T-helper 2 cell treated with Interferon-gamma antibody and Interleukin-4, amounts not matched to agents 5 μg/mL and 100 μg/mL, for 36 hours (primary cell): ENCODE results near the gene IQCC.
A peak's percentile ranks its signal among the peaks of the same experiment; 100 is the strongest.

Experiments
- DNase-seq: peaks from one replicate; pipeline ENCODE4 v3.0.0; 2021; ENCODE audit warnings: low spot score
- H3K27ac Mint-ChIP-seq: one replicate; pipeline ENCODE4 v1.8.0; 2021; ENCODE audit warnings: mild to moderate bottlenecking, mixed read lengths
- H3K27me3 Mint-ChIP-seq: one replicate; pipeline ENCODE4 v1.8.0; 2021; ENCODE audit warnings: low read depth, mixed read lengths
- H3K36me3 Mint-ChIP-seq: one replicate; pipeline ENCODE4 v1.8.0; 2021; ENCODE audit warnings: low read depth, mixed read lengths
- H3K4me1 Mint-ChIP-seq: one replicate; pipeline ENCODE4 v1.8.0; 2021; ENCODE audit warnings: low read depth, mixed read lengths
- H3K4me3 Mint-ChIP-seq: one replicate; pipeline ENCODE4 v1.8.0; 2022; ENCODE audit warnings: mild to moderate bottlenecking, moderate library complexity, mixed read lengths
- H3K9me3 Mint-ChIP-seq: one replicate; pipeline ENCODE4 v1.8.0; 2021; ENCODE audit warnings: mixed read lengths

IQCC gene

DNA sequence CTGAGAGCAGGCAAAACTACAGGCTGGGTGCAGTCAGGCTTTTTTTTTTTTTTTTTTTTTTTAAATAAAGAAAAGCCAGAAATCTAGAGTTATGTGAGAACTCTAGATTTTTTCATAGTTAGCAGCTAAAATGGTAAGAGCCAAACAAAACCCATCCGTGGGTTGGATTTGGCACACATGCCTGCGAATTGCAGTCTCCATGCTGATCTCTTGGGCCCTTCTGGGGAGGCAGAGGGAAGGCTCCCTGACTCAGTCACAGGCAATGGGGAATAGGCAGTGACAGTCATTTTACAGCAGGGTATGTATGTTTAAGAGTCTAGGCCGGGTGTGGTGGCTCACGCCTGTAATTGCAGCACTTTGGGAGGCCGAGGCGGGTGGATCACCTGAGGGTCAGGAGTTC is 23.4 kb upstream of the IQCC start:
- H3K9me3 Mint-ChIP-seq = no peaks in the 10 kb centered on the region
- peaks cover 41% of the 10 kb centered on the region for H3K4me1 Mint-ChIP-seq
- no peak for DNase-seq
- H3K27me3 Mint-ChIP-seq = no peaks in the 10 kb centered on the region
- H3K36me3 Mint-ChIP-seq = peaks cover 50% of the 10 kb centered on the region
- peak overlapping the region; percentile 32 for H3K27ac Mint-ChIP-seq
- peak overlapping the region; percentile 93 for H3K4me3 Mint-ChIP-seq

DNA sequence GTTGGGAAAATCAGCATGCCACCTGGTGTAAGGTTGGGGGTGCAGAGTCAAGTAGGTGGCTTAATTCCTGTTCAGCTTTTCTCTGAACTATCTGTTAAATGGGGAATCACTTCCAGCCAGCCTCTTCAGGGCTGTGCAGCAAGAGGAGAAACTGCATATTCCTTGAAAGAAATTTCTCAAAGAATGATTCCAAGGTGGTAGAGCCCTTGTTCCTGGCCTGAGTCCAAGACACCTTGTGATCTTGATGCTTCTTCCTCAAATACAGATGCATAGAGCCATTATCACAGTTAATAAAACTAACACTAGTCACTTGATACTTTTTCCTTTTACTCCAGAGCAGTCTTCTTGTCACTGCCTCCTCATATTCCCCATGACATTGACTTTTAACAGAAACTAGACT is 20.8 kb upstream of the IQCC start:
- no peaks in the 10 kb centered on the region for H3K27me3 Mint-ChIP-seq
- peaks cover 38% of the 10 kb centered on the region for H3K4me1 Mint-ChIP-seq
- peaks cover 68% of the 10 kb centered on the region for H3K36me3 Mint-ChIP-seq
- peak overlapping the region; percentile 50 for H3K4me3 Mint-ChIP-seq
- no peak overlapping the region for H3K27ac Mint-ChIP-seq
- H3K9me3 Mint-ChIP-seq = no peaks in the 10 kb centered on the region
- DNase-seq = no peak

DNA sequence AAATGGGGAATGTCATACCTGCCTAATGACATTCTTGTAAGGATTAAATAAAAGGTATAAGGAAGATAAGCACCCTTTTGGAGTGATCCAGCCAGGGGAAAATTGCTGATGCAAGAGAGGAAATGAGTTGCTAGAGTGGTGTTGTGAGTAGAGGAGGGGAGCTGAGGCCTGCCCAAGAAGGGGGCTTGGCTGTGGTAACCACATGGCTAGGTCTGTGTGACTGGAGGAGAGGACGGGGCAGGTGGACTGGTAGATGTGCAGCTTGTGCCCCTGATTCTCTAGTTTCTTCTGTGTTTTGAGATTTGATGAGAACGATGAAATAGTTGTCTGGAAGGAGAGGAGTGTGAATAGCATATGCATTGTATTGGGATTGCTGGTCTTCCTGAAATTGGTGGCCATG is 19.4 kb upstream of the IQCC start:
- no peak for DNase-seq
- peak overlapping the region; percentile 75 for H3K27ac Mint-ChIP-seq
- peaks cover 34% of the 10 kb centered on the region for H3K4me1 Mint-ChIP-seq
- peak overlapping the region; percentile 54 for H3K4me3 Mint-ChIP-seq
- H3K27me3 Mint-ChIP-seq = no peaks in the 10 kb centered on the region
- H3K9me3 Mint-ChIP-seq = no peaks in the 10 kb centered on the region
- peaks cover 64% of the 10 kb centered on the region for H3K36me3 Mint-ChIP-seq

DNA sequence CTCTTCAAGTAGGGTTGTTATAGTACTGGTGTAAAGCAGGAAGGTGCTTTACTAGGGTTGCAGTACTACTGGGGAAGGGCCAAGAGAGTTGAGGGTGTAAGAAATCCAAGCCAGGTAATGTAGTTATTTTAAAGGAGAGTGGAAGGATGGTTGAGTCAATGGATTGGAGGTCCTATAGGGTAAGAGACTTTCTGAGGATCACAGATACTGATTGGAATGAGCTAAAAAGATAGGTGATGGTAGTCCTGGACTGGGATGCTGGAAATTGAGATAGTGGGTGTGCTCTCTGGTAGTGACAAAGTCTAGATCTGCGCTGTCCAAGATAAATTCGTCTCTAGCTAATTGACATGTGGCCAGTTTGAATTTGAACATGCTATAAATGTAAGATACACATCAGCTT is 19.0 kb upstream of the IQCC start:
- DNase-seq = no peak
- peak overlapping the region; percentile 75 for H3K27ac Mint-ChIP-seq
- H3K36me3 Mint-ChIP-seq = peaks cover 64% of the 10 kb centered on the region
- H3K4me3 Mint-ChIP-seq = peak overlapping the region; percentile 54
- H3K27me3 Mint-ChIP-seq = no peaks in the 10 kb centered on the region
- H3K4me1 Mint-ChIP-seq = peaks cover 30% of the 10 kb centered on the region
- H3K9me3 Mint-ChIP-seq = no peaks in the 10 kb centered on the region

DNA sequence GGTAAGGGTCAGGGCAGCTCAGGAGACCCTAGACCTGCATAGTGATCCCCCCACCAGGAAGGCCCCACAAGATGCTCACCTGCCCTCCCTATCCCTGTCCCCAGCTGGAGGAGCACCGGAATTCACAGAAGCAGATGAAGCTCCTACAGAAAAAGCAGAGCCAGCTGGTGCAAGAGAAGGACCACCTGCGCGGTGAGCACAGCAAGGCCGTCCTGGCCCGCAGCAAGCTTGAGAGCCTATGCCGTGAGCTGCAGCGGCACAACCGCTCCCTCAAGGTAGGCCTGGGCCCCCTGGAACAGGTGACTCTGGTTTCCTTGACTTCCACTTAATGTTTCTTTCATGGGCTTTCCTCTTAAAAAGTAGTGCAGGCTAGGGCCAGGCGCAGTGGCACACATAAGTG is 17.6 kb upstream of the IQCC start:
- peaks cover 65% of the 10 kb centered on the region for H3K36me3 Mint-ChIP-seq
- no peaks in the 10 kb centered on the region for H3K9me3 Mint-ChIP-seq
- no peak for DNase-seq
- no peak overlapping the region for H3K4me3 Mint-ChIP-seq
- H3K27me3 Mint-ChIP-seq = no peaks in the 10 kb centered on the region
- no peak overlapping the region for H3K27ac Mint-ChIP-seq
- H3K4me1 Mint-ChIP-seq = peaks cover 23% of the 10 kb centered on the region

DNA sequence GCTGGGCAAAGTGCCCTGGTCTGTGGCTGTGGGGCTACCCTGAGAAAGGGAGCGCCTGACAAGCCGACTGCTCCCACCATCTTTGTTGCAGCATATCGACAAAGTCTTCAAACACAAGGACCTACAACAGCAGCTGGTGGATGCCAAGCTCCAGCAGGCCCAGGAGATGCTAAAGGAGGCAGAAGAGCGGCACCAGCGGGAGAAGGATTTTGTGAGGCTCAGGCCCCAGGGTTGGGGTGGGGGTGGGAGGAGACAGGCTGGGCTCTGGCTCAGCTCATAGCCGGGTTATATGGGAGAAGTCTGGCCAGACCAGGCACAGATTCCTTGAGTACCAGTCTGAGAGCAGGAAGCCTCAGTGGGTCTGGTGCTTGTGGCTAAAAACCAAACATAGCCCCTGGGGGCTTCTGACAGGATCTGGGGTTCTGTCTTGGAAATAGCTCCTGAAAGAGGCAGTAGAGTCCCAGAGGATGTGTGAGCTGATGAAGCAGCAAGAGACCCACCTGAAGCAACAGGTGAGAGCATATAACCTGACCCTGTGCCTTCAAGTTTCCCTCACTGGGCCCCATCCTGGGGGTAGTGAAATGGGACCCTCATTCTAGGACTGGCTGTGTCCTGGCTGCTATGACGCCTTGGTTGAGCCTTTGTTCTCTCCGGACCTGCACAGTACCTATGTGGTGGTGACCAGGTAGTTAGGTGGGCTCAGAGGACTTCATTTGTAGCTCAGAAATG is 13.1 kb upstream of the IQCC start:
- peaks cover 32% of the 10 kb centered on the region for H3K4me1 Mint-ChIP-seq
- no peak overlapping the region for H3K4me3 Mint-ChIP-seq
- no peak for DNase-seq
- no peaks in the 10 kb centered on the region for H3K27me3 Mint-ChIP-seq
- H3K36me3 Mint-ChIP-seq = peaks cover 80% of the 10 kb centered on the region
- no peak overlapping the region for H3K27ac Mint-ChIP-seq
- H3K9me3 Mint-ChIP-seq = no peaks in the 10 kb centered on the region

DNA sequence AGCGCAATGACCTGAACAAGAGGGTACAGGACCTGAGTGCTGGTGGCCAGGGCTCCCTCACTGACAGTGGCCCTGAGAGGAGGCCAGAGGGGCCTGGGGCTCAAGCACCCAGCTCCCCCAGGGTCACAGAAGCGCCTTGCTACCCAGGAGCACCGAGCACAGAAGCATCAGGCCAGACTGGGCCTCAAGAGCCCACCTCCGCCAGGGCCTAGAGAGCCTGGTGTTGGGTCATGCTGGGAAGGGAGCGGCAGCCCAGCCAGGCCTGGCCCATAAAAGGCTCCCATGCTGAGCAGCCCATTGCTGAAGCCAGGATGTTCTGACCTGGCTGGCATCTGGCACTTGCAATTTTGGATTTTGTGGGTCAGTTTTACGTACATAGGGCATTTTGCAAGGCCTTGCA is 10.5 kb upstream of the IQCC start:
- Mint-ChIP-seq H3K27me3 (no peaks in the 10 kb centered on the region), H3K4me3 (no peak overlapping the region), H3K36me3 (peaks cover 69% of the 10 kb centered on the region), H3K9me3 (no peaks in the 10 kb centered on the region), H3K4me1 (peaks cover 40% of the 10 kb centered on the region), H3K27ac (no peak overlapping the region)
- DNase-seq = no peak

DNA sequence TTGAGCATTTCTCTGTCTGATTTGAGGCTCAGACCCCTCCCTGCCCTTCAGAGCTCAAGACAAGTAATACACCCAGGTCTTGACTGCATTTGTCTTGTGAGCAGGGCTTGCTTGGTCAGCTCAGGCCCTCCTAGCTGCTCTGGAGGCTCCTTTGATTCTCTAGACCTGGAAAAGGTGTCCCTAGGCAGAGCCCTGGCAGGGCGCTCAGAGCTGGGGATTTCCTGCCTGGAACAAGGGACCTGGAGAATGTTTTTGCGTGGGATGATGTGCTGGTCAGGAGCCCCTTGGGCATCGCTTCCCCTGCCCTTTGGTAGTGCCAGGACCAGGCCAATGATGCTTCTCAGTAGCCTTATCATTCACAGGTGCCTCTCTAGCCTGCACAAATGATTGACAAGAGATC is 9.9 kb upstream of the IQCC start:
- Mint-ChIP-seq H3K4me1 (peaks cover 46% of the 10 kb centered on the region), H3K4me3 (no peak overlapping the region), H3K27ac (no peak overlapping the region), H3K36me3 (peaks cover 66% of the 10 kb centered on the region), H3K9me3 (no peaks in the 10 kb centered on the region), H3K27me3 (no peaks in the 10 kb centered on the region)
- DNase-seq = no peak

DNA sequence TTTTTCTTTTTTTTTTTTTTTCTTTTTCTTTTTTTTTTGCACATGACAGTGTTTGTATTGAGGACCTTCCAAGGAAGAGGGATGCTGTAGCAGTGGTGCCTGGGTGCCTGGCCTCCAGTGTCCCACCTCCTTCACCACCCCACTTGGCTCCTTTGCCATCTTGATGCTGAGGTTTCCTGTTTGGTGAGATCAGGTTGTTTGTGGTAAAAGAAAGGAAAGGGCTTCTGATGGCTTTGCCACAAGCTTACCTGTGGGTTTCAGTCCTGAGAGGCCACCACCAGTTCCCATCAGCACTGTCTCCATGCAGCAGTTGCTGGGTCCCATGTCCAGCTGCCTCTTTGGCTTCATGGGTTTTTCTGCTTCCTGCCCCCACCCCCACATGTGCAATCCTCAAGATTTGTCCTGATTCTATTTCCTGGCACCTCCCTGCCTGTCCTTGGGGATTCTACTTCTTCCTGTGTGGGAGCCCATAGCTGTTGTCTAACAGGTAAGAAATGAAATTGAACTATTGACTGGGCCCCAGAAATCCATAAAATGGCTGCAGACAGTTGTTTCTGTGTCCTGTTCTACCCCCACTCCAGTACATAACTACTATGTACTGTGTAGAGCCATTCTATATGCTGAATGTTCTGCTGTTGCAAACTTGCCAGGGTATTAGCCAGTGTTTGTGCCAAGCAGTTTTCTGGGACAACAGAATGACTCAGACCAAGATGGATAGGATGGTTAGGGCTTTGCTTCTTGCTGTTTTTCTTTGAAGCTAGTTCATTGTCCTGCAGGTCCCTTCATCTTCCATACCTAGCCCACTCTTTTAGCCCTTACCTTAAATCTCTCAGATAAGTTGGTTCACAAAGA is 9.3 kb upstream of the IQCC start:
- no peaks in the 10 kb centered on the region for H3K27me3 Mint-ChIP-seq
- no peaks in the 10 kb centered on the region for H3K9me3 Mint-ChIP-seq
- H3K4me3 Mint-ChIP-seq = peak overlapping the region; percentile 67
- H3K4me1 Mint-ChIP-seq = peaks cover 47% of the 10 kb centered on the region
- no peak for DNase-seq
- peaks cover 64% of the 10 kb centered on the region for H3K36me3 Mint-ChIP-seq
- peak overlapping the region; percentile 49 for H3K27ac Mint-ChIP-seq

DNA sequence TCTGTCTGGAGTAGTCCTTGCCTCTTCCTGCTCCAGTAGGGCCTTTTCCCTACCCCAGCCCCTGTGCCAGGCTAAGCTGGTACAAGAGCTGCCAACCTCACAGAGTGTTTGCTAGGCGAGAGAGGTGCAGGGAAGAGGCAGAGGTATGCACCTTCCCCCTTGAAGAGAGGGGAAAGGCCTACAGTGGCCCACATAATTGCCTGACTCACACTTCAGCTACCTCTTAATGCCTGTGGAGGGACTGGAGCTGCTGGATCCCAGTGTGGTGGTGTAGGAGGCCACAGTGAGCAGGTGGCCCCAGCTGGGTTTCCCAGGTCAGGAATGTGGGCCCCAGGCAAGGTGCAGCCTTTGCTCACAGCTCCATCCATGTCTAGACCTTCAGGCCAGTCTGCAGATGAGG is 8.4 kb upstream of the IQCC start:
- H3K4me3 Mint-ChIP-seq = no peak overlapping the region
- H3K4me1 Mint-ChIP-seq = peaks cover 56% of the 10 kb centered on the region
- peaks cover 55% of the 10 kb centered on the region for H3K36me3 Mint-ChIP-seq
- H3K27ac Mint-ChIP-seq = peak overlapping the region; percentile 43
- no peak for DNase-seq
- no peaks in the 10 kb centered on the region for H3K27me3 Mint-ChIP-seq
- no peaks in the 10 kb centered on the region for H3K9me3 Mint-ChIP-seq

DNA sequence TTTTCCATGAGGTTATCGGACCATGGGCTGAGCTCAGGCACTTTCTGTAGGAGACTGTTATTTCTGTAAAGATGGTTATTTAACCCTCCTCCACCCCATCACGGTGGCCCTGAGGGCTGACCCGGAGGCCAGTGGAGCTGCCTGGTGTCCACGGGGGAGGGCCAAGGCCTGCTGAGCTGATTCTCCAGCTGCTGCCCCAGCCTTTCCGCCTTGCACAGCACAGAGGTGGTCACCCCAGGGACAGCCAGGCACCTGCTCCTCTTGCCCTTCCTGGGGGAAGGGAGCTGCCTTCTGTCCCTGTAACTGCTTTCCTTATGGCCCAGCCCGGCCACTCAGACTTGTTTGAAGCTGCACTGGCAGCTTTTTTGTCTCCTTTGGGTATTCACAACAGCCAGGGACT is 7.6 kb upstream of the IQCC start:
- DNase-seq = no peak
- Mint-ChIP-seq H3K4me3 (no peak overlapping the region), H3K27me3 (no peaks in the 10 kb centered on the region), H3K4me1 (peaks cover 60% of the 10 kb centered on the region), H3K36me3 (peaks cover 51% of the 10 kb centered on the region), H3K27ac (no peak overlapping the region), H3K9me3 (no peaks in the 10 kb centered on the region)

DNA sequence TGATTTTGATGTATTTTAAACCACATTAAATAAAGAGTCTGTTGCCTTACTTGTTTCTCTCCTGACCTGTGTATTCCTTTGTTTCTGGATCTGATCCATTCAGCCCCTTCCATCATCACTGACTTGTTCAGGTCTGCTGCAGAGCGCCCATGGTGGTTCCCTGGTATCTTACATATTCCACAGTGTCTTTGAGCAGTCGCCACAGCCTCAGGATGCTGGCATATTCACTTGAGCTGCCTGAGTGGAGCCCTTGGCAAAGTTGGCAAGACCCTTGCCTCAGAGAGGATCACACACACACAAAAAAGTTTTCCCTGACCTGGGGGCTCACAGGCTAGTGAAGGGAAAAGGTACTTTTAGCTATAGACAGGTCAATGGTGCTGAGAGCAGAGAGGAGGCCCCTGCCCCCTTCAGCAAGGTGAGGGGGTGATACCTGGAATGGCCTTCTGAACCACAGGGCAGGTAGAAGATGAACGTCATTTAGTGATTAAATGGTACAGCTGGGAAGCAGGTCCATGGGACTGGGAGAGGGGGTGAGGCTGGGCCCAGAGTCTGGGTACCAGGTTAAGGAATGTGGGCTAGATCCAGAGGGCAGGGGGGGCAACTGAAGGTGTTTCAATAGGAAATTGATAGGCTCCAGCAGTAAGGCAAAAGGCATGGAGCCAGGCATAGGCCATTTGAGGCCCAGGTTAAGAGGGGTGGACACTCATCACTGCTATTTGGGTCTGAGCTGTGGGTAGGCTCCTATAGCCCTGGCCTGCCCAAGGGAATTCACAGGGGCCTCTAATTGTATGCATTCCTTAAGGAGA is 7.0 kb upstream of the IQCC start:
- no peak overlapping the region for H3K4me3 Mint-ChIP-seq
- peak overlapping the region; percentile 6 for H3K27ac Mint-ChIP-seq
- H3K9me3 Mint-ChIP-seq = no peaks in the 10 kb centered on the region
- peaks cover 60% of the 10 kb centered on the region for H3K4me1 Mint-ChIP-seq
- DNase-seq = no peak
- H3K36me3 Mint-ChIP-seq = peaks cover 46% of the 10 kb centered on the region
- H3K27me3 Mint-ChIP-seq = no peaks in the 10 kb centered on the region

DNA sequence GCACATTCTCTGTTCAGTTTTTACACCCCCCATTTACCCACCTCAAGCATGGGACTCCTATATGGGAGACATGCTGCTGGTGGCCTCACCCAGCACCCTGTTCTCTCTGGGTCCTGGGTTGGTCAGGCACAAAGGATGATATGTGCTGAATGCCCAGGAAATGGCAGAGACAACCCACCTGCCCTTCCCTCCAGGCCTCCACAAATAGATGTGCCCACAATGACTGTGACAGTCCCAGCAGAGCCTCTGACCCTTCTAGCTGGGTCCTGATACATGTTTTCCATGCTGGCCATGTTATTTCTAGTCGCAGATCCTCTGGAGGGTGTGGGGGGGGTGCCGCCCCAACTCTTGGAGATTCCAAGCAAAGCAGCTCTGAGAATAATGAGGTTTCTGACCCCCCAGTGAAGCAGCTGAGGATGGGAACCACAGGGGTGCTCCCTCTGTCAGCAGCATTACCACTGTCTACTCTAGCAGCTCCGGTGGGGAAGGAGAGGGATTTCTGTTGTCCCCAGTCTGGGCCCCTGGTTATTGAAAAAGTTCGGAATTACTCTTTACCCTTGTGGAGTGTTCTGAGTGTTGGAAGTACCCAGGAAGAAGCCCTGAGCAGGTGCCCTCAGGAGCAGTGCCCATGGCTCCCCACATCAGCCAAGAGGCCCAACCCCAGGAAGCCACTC is 6.3 kb upstream of the IQCC start:
- no peaks in the 10 kb centered on the region for H3K27me3 Mint-ChIP-seq
- H3K36me3 Mint-ChIP-seq = peaks cover 44% of the 10 kb centered on the region
- H3K9me3 Mint-ChIP-seq = no peaks in the 10 kb centered on the region
- no peak overlapping the region for H3K4me3 Mint-ChIP-seq
- peaks cover 55% of the 10 kb centered on the region for H3K4me1 Mint-ChIP-seq
- no peak for DNase-seq
- peak overlapping the region; percentile 4 for H3K27ac Mint-ChIP-seq
